Small intestine (tissue), 7 donors: ENCODE measurements around the gene ATXN10. TPM values are rescaled to one million over a fixed set of nuclear protein-coding genes. Genes with fewer than 3 reads are reported as not detected.

ENCODE experiments used
- DNase-seq, 2 donors: peaks; one replicate each; pipeline versions ENCODE4 v3.0.0 to v3.0.0-alpha.2; 2013
- FAIRE-seq: peaks from 2 replicates; lab custom pipeline; 2012; peaks lifted over from hg19 to GRCh38; lab: Jason Lieb, UNC
- H3K27ac ChIP-seq, 3 donors: one replicate each; pipeline ENCODE4 v1.5.1; 2013; ENCODE audit warnings: low read length in 2 of 3, mild to moderate bottlenecking in 2 of 3, control low read depth in 1 of 3, inconsistent platforms in 1 of 3, low read depth in 1 of 3, moderate library complexity in 1 of 3
- H3K27me3 ChIP-seq, 3 donors: one replicate each; pipeline ENCODE4 v1.6.1; 2013; ENCODE audit warnings: low read length in 3 of 3, inconsistent platforms in 1 of 3; ENCODE audit not compliant: control insufficient read depth in 3 of 3, insufficient read depth in 3 of 3
- H3K36me3 ChIP-seq, 3 donors: one replicate each; pipeline ENCODE4 v1.6.1; 2013; ENCODE audit warnings: low read length in 3 of 3, inconsistent platforms in 1 of 3, low read depth in 1 of 3, mild to moderate bottlenecking in 1 of 3, moderate library complexity in 1 of 3; ENCODE audit not compliant: control insufficient read depth in 3 of 3, insufficient read depth in 2 of 3
- H3K4me1 ChIP-seq, 3 donors: one replicate each; pipeline ENCODE4 v1.6.1; 2013; ENCODE audit warnings: low read length in 2 of 3, inconsistent platforms in 1 of 3, low read depth in 1 of 3, mild to moderate bottlenecking in 1 of 3, moderate library complexity in 1 of 3; ENCODE audit not compliant: control insufficient read depth in 3 of 3, insufficient read depth in 2 of 3
- H3K4me3 ChIP-seq, 3 donors: one replicate each; pipeline ENCODE4 v1.5.1; 2013; ENCODE audit warnings: low read length in 3 of 3, control low read depth in 1 of 3, inconsistent platforms in 1 of 3, low read depth in 1 of 3, mild to moderate bottlenecking in 1 of 3, moderate library complexity in 1 of 3
- H3K9me3 ChIP-seq, 2 donors: one replicate each; pipeline ENCODE4 v1.6.1; 2013; ENCODE audit warnings: low read depth in 1 of 2, low read length in 1 of 2; ENCODE audit not compliant: control insufficient read depth in 2 of 2, insufficient read depth in 1 of 2
- WGBS, 3 donors: extraction: QIAGEN DNeasy Blood & Tissue Kit; methylation state at CpG; one replicate each; pipeline ENCODE4 v1.1.7; 2013; 5-methylcytosine and 5-hydroxymethylcytosine counted together
- polyA plus RNA-seq, 4 donors: library from polyadenylated mRNA; stranded (reverse) in 3 of 4; unstranded in 1 of 4; fragments of 200-250 nt in 3 of 4; fragments of 120-200 nt in 1 of 4; gene quantifications; one replicate each; pipeline versions ENCODE4 v1.2.1 to v1.2.3, GENCODE V29; 2013
- donor health status: healthy with polysubstance abuse.
- donor health status: control.
- donor health status: control.
- donor health status: Bipolar disorder and iron deficiency.
- donor health status: healthy.

ATXN10 gene
- polyA plus RNA-seq, 4 donors = 15.4 to 74.3 (median 39.2) TPM

DNA sequence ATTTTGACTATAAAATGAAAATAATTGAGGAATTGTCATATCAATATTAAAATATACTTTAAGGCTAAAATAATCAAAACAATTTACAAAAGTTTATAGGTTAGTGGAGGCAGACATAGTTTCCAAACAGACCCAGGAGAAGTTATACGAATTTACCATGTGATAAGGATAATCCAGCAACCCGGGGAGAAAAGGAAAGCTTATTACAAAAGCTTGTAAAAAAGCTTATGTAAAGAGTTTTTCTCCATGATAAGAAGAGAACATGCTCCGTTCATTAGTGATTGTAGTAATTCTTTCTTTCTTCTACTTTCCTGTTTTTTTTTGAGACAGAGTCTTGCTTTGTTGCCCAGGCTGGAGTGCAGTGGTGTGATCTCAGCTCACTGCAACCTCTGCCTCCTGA lies 79.0 kb downstream of the ATXN10 start:
- FAIRE-seq = no peak
- peaks cover 0 to 24% (median 2%) of the 10 kb centered on the region in 3 donors for H3K36me3 ChIP-seq
- no peak overlapping the region for H3K4me3 ChIP-seq
- H3K27me3 ChIP-seq = no peaks in the 10 kb centered on the region
- no peak for DNase-seq
- H3K27ac ChIP-seq = no peak overlapping the region
- WGBS, 3 donors = 76 to 84% (median 82%) methylated on average over 3 of the region's 3 CpGs
- H3K9me3 ChIP-seq = no peaks in the 10 kb centered on the region
- no peaks in the 10 kb centered on the region for H3K4me1 ChIP-seq

DNA sequence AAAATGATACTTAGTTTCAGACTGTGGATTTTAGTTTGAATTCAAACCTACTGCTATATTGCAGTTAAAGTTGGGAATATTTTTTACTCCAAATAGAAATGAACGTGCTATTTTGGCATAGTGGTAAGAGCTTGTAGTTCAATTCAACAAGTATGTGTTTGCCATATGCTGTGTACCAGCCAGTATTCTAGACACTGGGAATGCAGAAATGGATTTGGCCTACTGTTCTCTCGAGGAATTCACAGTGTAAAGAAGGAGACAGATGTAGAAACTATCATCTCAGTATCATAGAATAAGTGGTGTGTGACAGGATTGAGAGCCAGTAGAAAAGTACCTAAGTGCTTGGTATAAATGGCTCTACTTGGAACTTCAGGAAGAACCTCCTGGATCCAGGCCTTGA lies 80.4 kb downstream of the ATXN10 start:
- 91 to 95% (median 94%) methylated on average over 2 of the region's 2 CpGs for WGBS, 3 donors
- Histone ChIP-seq H3K36me3 (peaks cover 0 to 29% (median 2%) of the 10 kb centered on the region in 3 donors), H3K27ac (no peak overlapping the region), H3K27me3 (no peaks in the 10 kb centered on the region), H3K4me3 (no peak overlapping the region), H3K4me1 (no peaks in the 10 kb centered on the region), H3K9me3 (no peaks in the 10 kb centered on the region)
- DNase-seq (no peak), FAIRE-seq (no peak)

DNA sequence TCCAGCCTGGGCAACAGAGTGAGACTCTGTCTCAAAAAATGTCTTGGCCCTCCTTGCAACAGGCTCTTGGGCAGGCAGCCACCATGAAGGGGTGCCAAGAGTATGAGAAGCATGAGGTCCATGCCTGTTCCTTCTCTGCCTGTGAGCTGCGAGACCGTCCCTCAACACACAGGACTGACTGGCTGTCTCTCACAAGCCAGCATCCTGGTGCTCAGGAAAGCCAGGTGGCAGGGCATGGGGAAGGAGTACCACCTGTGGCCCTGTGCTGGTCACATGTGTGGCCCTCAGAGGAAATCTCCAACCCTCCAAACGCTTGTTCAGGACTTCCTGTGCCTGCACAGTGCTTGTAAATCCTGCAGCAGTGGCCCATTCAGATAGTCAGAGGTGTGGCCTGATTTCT lies 83.2 kb downstream of the ATXN10 start:
- 77 to 85% (median 84%) methylated on average over 3 of the region's 3 CpGs for WGBS, 3 donors
- Histone ChIP-seq H3K27ac (no peak overlapping the region), H3K9me3 (no peaks in the 10 kb centered on the region), H3K27me3 (no peaks in the 10 kb centered on the region), H3K4me1 (no peaks in the 10 kb centered on the region), H3K4me3 (no peak overlapping the region), H3K36me3 (peaks cover 0 to 25% (median 2%) of the 10 kb centered on the region in 3 donors)
- DNase-seq (no peak), FAIRE-seq (no peak)

DNA sequence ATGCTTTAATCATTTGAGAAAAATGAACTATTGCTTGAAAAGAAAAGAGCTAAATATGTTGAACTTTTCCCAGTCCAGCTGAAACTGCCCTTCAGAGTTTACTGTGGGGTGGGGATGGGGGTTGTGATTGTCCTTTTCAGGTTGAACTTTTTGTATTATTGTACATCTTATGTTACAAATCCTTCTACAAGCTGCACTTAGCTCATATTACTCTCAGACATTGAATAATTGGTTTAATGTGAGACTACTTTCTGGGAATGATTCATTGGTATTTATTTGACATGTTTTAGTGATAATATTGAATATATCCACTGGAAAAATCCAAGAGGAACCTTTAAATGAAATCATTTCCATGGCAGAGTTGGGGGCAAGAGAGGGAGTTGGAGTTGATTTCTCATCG lies 84.9 kb downstream of the ATXN10 start:
- DNase-seq (no peak), FAIRE-seq (no peak)
- no peak overlapping the region for H3K4me3 ChIP-seq
- H3K27me3 ChIP-seq = no peaks in the 10 kb centered on the region
- WGBS, 3 donors = 58 to 76% (median 62%) methylated on average over 1 of the region's 1 CpG
- H3K4me1 ChIP-seq = no peaks in the 10 kb centered on the region
- peaks cover 0 to 7% of the 10 kb centered on the region in 2 donors for H3K9me3 ChIP-seq
- H3K27ac ChIP-seq = no peak overlapping the region
- H3K36me3 ChIP-seq = peaks cover 0 to 22% (median 0%) of the 10 kb centered on the region in 3 donors

DNA sequence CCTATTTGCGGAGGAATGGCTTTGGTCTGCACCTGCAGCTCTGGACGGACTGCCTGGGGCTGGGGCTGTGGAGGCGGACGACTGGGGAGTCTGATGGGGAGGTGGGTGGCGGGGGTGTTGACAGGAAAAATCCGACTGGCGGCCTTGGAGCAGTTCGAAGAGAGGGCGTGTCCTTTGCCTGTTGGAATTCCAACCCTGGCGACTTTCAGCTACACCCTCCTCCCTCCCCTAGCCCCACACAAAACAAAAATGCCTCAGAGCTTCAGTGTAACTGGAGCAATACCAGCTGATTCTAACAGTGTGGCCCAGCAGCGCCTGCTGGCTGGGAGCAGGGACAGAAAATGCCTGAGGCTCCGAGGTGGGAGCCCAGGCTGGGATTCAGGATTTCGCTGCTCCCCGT lies 85.4 kb downstream of the ATXN10 start:
- Histone ChIP-seq H3K27me3 (no peaks in the 10 kb centered on the region), H3K4me1 (no peaks in the 10 kb centered on the region), H3K9me3 (peaks cover 0 to 7% of the 10 kb centered on the region in 2 donors), H3K4me3 (no peak overlapping the region), H3K27ac (no peak overlapping the region), H3K36me3 (peaks cover 0 to 22% (median 0%) of the 10 kb centered on the region in 3 donors)
- DNase-seq (no peak), FAIRE-seq (no peak)
- WGBS, 3 donors = 73 to 86% (median 86%) methylated on average over 14 of the region's 14 CpGs

DNA sequence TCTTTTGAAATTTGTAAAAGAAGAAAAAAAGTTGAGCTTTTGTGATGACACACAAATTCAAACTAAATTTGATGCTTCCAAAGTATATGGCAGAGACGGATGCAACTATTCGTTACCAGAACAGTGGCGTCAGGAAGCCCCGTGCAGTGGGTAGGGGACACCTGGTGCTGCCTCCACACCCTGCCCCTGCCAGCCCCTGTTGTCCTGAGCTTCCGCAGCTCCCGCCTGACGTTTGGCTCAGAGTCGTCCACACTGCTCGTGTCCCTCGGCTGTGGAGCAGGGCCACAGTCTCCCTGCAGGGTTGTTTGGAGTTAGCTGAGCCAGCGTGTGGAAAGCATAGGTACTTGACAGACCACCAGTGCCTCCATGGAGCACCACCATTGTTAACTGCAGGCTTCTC lies 86.3 kb downstream of the ATXN10 start:
- Histone ChIP-seq H3K9me3 (peaks cover 0 to 7% of the 10 kb centered on the region in 2 donors), H3K27me3 (no peaks in the 10 kb centered on the region), H3K4me1 (no peaks in the 10 kb centered on the region), H3K4me3 (no peak overlapping the region), H3K36me3 (peaks cover 0 to 28% (median 0%) of the 10 kb centered on the region in 3 donors), H3K27ac (no peak overlapping the region)
- FAIRE-seq (no peak), DNase-seq (no peak)
- 96 to 97% (median 97%) methylated on average over 11 of the region's 11 CpGs for whole genome bisulfite sequencing, 3 donors

DNA sequence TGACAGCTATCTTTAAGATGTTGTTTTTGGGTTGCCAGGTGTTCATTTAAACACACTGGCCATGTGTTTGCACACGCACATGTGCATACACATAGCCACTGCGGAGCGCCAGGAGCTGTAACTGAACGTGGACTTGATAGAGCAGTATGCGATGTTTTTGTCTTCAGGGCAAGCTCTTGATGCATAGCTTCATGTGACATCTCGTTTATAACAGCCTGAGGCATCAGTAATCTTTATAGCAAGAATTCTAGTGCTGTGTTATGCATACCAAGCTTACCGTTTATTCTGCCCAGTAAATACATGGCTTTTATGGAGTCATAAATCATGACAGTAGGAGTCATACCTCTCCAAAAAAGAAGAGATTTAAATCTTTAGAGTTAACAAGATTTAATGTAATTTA lies 87.0 kb downstream of the ATXN10 start:
- Histone ChIP-seq H3K4me3 (no peak overlapping the region), H3K4me1 (peaks cover 0 to 3% (median 0%) of the 10 kb centered on the region in 3 donors), H3K27ac (no peak overlapping the region), H3K9me3 (peaks cover 0 to 7% of the 10 kb centered on the region in 2 donors), H3K27me3 (no peaks in the 10 kb centered on the region), H3K36me3 (peaks cover 0 to 29% (median 0%) of the 10 kb centered on the region in 3 donors)
- WGBS, 3 donors = 86 to 88% (median 86%) methylated on average over 7 of the region's 7 CpGs
- DNase-seq (no peak), FAIRE-seq (no peak)

DNA sequence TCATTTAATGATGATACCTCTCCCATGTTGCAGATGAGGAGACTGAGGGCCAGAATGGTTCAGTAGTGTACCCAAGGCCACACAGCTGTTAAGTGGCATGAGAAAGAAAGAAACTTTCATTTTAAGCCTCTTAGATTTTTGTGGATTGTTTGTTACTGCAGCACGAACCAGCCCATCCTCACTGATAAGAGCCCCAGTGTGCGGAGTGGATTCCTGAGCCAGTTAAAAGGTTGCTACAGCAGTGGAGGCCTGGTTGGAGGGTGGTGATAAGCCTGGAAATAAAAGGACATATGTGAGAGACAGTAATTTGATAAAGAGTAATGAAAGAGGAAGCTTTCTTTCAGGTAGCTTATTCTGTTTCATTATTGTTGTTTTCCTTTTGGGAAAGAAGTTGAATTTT lies 89.0 kb downstream of the ATXN10 start:
- peaks cover 0 to 27% (median 0%) of the 10 kb centered on the region in 3 donors for H3K36me3 ChIP-seq
- DNase-seq = no peak
- FAIRE-seq = no peak
- WGBS, 3 donors = 90 to 96% (median 96%) methylated on average over 2 of the region's 2 CpGs
- H3K27me3 ChIP-seq = no peaks in the 10 kb centered on the region
- H3K9me3 ChIP-seq = peaks cover 0 to 7% of the 10 kb centered on the region in 2 donors
- no peak overlapping the region for H3K4me3 ChIP-seq
- H3K4me1 ChIP-seq = peaks cover 0 to 4% (median 0%) of the 10 kb centered on the region in 3 donors
- H3K27ac ChIP-seq = no peak overlapping the region
